Chondrocyte (in vitro differentiated cells): ENCODE measurements around the gene TMEFF2. TPM values are rescaled to one million over a fixed set of nuclear protein-coding genes. Genes with fewer than 3 reads are reported as not detected.

ENCODE experiments used
- DNase-seq: peaks from one replicate; pipeline ENCODE4 v3.0.0; 2021; ENCODE audit warnings: mixed read lengths, low spot score
- H3K27ac Mint-ChIP-seq: one replicate; pipeline ENCODE4 v1.8.0; 2021; ENCODE audit warnings: mild to moderate bottlenecking, moderate library complexity, mixed read lengths; ENCODE audit not compliant: unreplicated experiment
- H3K27me3 Mint-ChIP-seq: 2 replicates; pipeline ENCODE4 v1.8.0; 2021; ENCODE audit warnings: low read depth, mixed read lengths
- H3K36me3 Mint-ChIP-seq: 2 replicates; pipeline ENCODE4 v1.8.0; 2021; ENCODE audit warnings: low read depth, mixed read lengths
- H3K4me1 Mint-ChIP-seq: 2 replicates; pipeline ENCODE4 v1.8.0; 2021; ENCODE audit warnings: low read depth, mild to moderate bottlenecking, mixed read lengths
- H3K4me3 Mint-ChIP-seq: one replicate; pipeline ENCODE4 v1.8.0; 2021; ENCODE audit warnings: mild to moderate bottlenecking, moderate library complexity, mixed read lengths; ENCODE audit not compliant: unreplicated experiment
- H3K9me3 Mint-ChIP-seq: 2 replicates; pipeline ENCODE4 v1.8.0; 2021; ENCODE audit warnings: low read depth, mixed read lengths
- CTCF ChIP-seq: fragments of 200-600 bp; sonication (generic); IDR thresholded peaks from 2 replicates; pipeline ENCODE4 v1.5.0; 2021; ENCODE audit warnings: antibody characterized with exemption, mild to moderate bottlenecking, moderate library complexity
- total RNA-seq: library from RNA; stranded (reverse); gene quantifications from 3 replicates; pipeline ENCODE4 v1.2.1, GENCODE V29; 2021

TMEFF2 gene
- total RNA-seq, 1 donor from 2014 or later, result 1.5 TPM

- no peak for TF ChIP-seq CTCF
- H3K9me3 Mint-ChIP-seq, result no peaks in the 10 kb centered on the region
- H3K36me3 Mint-ChIP-seq, result no peaks in the 10 kb centered on the region
- no peak overlapping the region for H3K27ac Mint-ChIP-seq
- peak overlapping the region; percentile 83 for H3K4me3 Mint-ChIP-seq
- H3K4me1 Mint-ChIP-seq, result peaks cover 31% of the 10 kb centered on the region
- no peak for DNase-seq
- H3K27me3 Mint-ChIP-seq, result peaks cover 17% of the 10 kb centered on the region
Measured at GRCh38 chr2:192196421-192197194, 1.9 kb upstream of the TMEFF2 start.

GRCh38 chr2:192195548-192196418 lies 1.1 kb upstream of the TMEFF2 start:
- no peak for TF ChIP-seq CTCF
- Mint-ChIP-seq H3K9me3 (no peaks in the 10 kb centered on the region), H3K36me3 (no peaks in the 10 kb centered on the region), H3K4me3 (peak overlapping the region; percentile 83), H3K4me1 (peaks cover 31% of the 10 kb centered on the region), H3K27me3 (peaks cover 17% of the 10 kb centered on the region), H3K27ac (no peak overlapping the region)
- peak; percentile 72 for DNase-seq

- peaks cover 17% of the 10 kb centered on the region for H3K27me3 Mint-ChIP-seq
- H3K9me3 Mint-ChIP-seq, result no peaks in the 10 kb centered on the region
- H3K36me3 Mint-ChIP-seq, result no peaks in the 10 kb centered on the region
- TF ChIP-seq CTCF, result no peak
- peaks cover 36% of the 10 kb centered on the region for H3K4me1 Mint-ChIP-seq
- no peak for DNase-seq
- H3K4me3 Mint-ChIP-seq, result peak overlapping the region; percentile 83
- H3K27ac Mint-ChIP-seq, result no peak overlapping the region
Measured at GRCh38 chr2:192194265-192194865, 368 bp downstream of the TMEFF2 start.

- no peak for DNase-seq
- peak; percentile 87 for TF ChIP-seq CTCF
- H3K4me3 Mint-ChIP-seq, result no peak overlapping the region
- no peak overlapping the region for H3K27ac Mint-ChIP-seq
- peaks cover 9% of the 10 kb centered on the region for H3K27me3 Mint-ChIP-seq
- H3K9me3 Mint-ChIP-seq, result no peaks in the 10 kb centered on the region
- H3K4me1 Mint-ChIP-seq, result peaks cover 22% of the 10 kb centered on the region
- no peaks in the 10 kb centered on the region for H3K36me3 Mint-ChIP-seq
Measured at GRCh38 chr2:192190474-192190873, 4.3 kb downstream of the TMEFF2 start.

- Mint-ChIP-seq H3K4me1 (peaks cover 5% of the 10 kb centered on the region), H3K36me3 (no peaks in the 10 kb centered on the region), H3K4me3 (no peak overlapping the region), H3K27me3 (no peaks in the 10 kb centered on the region), H3K9me3 (no peaks in the 10 kb centered on the region), H3K27ac (no peak overlapping the region)
- no peak for DNase-seq
- no peak for TF ChIP-seq CTCF
Measured at GRCh38 chr2:192186806-192187205, 7.9 kb downstream of the TMEFF2 start.
